Stimulated activated CD4-positive, alpha-beta T cell treated with anti-CD3 and anti-CD28 coated beads, Interleukin-15, amount 100 ng/mL, for 24 hours (primary cell): ENCODE data around the gene NXPE4.
A peak's percentile ranks its signal among the peaks of the same experiment; 100 is the strongest.
"Not testable (repeated sequence)": the region's sequence is repeated elsewhere in the genome, so short reads cannot be mapped to it uniquely, and the experiment has no call there.

Experiments
- DNase-seq: peaks from one replicate; pipeline ENCODE4 v3.0.0-alpha.2; 2020

Gene NXPE4

DNA sequence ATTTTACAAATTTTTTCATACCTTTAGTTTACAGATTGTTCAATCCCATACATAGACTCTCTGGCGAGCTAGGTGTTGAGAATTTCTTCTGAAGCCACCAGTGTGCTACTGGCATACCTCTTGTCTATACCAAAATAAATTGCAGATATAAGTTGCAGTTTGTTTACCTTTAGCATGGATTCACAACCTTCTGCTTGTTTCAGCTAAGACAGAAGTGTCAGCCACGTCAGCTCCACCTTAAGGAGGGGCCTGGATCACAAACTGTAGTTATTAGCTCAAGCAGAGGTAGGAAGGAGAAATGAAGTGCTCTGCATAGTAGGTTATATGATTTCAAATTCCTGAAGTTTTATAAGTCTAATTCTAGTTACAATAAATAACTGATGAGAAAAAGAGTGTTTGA lies at the start of gene NXPE4:
TSS of gene NXPE4 (minus strand) at position 216 of the 400 bp plus-strand sequence. CDS start 1,027 bp downstream, outside the sequence.
- DNase-seq, result no peak

DNA sequence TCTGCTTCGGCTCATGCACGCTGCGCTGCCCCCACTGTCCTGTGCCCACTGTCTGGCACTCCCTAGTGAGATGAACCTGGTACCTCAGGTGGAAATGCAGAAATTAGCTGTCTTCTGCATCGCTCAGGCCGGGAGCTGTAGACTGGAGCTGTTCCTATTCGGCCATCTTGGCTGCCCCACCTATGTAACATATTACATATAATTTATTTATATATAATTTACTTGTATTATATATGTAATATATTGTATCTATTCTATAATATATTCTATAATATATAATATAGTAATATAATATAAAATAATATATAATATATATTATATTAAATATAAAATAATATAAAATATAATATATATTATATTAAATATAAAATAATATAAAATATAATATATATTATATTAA lies 43.9 kb upstream of the NXPE4 start:
- not testable (repeated sequence) for DNase-seq

DNA sequence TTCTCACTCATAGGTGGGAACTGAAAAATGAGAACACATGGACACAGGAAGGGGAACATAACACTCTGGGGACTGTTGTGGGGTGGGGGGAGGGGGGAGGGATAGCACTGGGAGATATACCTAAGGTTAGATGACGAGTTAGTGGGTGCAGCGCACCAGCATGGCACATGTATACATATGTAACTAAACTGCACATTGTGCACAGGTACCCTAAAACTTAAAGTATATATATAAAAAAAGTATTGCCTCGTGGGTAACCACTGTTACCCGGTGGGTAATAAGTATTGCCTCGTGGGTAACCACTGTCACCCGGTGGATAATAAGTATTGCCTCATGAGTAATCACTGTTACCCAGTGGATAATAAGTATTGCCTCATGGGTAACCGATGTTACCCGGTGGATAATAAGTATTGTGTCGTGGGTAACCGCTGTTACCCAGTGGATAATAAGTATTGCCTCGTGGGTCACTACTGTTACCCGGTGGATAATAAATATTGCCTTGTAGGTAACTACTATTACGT lies 35.9 kb upstream of the NXPE4 start:
- peak; percentile 16 for DNase-seq

DNA sequence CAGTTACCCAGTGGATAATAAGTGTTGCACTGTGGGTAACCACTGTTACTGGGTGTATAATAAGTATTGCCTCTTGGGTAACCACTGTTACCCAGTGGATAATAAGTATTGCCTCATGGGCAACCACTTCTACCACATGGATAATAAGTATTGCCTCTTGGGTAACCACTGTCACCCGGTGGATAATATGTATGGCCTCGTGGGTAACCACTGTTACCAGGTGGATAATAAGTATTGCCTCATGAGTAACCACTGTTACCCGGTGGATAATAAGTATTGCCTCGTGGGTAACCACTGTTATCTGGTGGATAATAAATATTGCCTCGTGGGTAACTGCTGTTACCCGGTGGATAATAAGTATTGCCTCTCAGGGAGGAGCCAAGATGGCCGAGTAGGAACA lies 29.7 kb upstream of the NXPE4 start:
- DNase-seq, result no peak

DNA sequence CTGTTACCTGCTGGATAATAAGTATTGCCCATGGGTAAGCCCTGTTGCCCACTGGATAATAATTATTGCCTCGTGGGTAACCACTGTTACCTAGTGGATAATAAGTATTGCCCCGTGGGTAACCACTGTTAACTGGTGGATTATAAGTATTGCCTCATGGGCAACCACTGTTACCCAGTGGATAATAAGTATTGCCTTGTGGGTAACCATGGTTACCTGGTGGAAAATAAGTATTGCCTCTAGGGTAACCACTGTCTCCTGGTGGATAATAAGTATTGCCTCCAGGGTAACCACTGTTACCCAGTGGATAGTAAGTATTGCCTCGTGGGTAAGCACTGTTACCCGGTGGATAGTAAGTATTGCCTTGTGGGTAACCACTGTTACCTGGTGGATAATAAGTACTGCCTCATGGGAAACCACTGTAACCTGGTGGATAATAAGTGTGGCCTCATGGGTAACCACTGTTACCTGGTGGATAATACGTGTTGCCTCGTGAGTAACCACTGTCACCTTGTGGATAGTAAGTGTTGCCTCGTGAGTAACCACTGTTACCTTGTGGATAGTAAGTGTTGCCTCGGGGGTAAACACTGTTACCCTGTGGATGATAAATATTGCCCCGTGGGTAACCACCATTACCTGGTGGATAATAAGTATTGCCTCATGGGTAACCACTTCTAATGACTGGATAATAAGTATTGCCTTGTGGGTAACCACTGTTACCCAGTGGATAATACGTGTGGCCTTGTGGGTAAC lies 29.0 kb upstream of the NXPE4 start:
- DNase-seq, result no peak

DNA sequence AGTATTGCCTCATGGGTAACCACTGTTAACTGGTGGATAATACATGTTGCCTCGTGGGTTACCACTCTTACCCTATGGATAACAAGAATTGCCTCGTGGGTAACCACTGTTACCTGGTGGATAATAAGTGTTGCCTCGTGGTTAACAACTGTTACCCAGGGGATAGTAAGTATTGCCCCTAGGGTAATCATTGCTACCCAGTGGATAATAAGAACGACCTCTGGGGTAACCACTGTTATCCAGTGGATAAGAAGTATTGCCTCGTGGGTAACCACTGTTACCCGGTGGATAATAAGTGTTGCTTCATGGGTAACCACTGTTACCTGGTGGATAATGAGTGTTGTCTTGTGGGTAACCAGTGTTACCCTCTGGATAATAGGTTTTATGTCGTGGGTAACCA lies 28.1 kb upstream of the NXPE4 start:
- DNase-seq, result no peak

DNA sequence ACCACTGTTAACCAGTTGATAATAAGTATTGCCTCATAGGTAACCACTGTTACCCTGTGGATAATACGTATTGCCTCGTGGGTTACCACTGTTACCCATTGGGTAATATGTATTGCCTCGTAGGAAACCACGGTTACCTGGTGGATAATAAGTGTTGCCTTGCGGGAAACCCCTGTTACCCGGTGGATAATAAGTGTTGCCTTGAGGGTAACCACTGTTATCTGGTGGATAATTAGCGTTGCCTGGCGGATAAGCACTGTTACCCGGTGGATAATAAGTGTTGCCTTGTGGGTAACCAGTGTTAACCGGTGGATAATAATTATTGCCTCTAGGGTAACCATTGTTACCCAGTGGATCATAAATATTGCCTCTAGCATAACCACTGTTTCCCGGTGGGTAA lies 27.3 kb upstream of the NXPE4 start:
- no peak for DNase-seq

DNA sequence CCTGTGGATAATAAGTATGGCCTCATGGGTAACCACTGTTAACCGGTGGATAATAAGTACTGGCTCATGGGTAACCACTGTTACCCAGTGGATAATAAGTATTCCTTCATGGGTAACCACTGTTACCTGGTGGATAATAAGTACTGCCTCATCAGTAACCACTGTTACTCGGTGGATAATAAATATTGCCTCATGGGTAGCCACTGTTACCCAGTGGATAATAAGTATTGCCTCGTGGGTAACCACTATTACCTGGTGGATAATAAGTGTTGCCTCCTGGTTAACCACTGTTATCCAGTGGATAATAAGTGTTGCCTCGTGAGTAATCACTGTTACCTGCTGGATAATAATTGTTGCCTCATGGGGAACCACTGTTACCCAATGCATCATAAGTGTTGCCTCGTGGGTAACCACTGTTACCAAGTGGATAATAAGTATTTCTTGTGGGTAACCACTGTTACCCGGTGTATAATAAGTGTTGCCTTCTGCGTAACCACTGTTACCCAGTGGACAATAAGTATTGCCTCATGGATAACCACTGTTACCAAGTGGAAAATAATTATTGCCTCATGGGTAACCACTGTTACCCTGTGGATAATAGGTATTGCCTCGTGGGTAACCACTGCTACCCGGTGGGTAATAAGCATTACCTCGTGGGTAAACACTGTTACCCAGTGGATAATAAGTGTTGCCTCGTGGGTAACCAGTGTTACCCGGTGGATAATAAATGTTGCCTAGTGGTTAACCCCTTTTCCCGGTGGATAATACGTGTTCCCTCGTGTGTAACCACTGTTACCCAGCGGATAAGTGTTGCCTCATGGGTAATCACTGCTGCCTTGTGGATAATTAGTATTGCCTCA lies 26.6 kb upstream of the NXPE4 start:
- DNase-seq, result no peak

DNA sequence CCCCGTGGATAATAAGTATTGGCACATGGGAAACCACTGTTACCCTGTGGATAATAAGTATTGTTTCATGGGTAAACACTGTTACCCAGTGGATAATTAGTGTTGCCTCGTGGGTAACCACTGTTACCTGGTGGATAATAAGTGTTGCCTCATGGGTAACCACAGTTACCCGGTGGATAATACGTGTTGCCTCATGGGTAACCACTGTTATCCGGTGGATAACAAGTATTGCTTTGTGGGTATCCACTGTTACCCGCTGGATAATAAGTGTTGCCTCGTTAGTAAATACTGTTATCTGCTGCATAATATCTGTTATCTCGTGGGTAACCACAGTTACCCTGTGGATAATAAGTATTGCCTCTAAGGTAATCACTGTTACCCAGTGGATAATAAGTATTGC lies 25.5 kb upstream of the NXPE4 start:
- no peak for DNase-seq

DNA sequence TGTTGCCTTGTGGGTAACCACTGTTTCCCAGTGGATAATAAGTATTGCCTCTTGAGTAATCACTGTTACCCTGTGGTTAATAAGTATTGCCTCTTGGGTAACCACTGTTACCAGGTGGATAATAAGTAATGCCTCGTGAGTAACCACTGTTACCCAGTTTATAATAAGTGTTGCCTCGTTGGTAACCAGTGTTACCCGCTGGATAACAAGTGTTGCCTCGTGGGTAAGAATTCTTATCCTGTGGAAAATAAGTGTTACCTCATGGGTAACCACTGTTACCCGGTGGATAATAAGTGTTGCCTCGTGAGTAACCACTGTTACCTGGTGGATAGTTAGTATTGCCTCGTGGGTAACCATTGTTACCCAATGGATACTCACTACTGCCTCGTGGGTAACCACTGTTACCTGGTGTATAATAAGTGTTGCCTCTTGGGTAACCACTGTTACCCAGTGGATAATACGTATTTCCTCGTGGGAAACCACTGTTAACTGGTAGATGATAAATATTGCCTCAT lies 24.1 kb upstream of the NXPE4 start:
- DNase-seq, result no peak

DNA sequence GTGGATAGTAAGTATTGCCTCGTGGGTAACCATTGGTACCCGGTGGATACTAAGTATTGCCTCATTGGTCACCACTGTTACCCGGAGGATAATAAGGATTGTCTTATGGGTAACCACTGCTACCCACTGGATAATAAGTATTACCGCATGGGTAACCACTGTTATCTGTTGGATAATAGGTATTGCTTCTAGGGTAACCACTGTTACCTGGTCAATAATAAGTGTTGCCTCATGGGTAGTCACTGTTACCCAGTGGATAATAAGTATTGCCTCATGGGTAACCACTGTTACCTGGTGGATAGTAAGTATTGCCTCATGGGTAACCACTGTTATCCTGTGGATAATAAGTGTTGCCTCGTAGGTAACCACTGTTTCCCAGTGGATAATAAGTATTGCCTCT lies 22.6 kb upstream of the NXPE4 start:
- no peak for DNase-seq

DNA sequence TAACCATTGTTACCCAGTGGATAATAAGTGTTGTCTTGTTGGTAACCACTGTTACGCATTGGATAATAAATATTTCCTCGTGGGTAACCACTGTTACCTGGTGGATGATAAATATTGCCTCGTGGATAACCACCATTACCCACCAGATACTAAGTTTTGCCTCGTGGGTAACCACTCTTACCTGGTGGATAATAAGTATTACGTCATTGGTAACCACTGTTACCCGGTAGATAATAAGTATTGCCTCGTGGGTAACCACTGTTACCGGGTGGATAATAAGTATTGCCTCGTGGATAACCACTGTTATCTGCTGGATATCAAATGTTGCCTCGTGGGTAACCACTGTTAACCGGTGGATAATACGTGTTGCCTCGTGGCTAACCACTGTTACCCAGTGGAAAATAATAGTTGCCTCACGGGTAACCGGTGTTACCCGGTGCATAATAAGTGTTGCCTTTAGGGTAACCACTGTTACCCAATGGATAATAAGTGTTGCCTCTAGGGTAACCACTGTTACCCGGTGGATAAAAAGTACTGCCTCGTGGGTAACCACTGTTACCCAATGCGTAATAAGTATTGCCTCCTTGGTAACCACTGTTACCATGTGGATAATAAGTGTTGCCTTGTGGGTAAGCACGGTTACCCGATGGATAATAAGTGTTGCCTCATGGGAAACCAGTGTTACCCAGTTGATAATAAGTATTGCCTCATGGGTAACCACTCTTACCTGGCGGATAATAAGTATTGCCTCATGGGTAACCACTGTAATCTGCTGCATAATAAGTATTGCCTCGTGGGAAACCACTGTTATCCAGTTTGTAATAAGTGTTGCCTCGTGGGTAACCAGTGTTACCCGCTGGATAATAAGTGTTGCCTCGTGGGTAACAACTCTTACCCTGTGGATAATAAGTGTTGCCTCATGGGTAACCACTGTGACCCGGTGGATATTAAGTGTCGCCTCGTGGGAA lies 21.9 kb upstream of the NXPE4 start:
- no peak for DNase-seq

DNA sequence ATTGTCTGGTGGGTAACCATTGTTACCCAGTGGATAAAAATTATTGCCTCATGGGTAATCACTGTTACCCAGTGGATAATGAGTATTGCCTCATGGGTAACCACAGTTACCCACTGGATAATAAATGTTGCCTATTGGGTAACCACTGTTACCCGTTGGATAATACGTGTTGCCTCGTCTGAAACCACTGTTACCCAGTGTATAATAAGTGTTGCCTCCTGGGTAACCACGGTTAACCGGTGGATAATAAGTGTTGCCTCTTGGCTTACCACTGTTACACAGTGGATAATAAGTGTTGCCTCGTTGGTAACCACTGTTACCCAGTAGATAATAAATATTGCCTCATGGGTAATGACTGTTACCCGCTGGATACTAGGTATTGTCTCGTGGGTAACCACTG lies 20.9 kb upstream of the NXPE4 start:
- no peak for DNase-seq

DNA sequence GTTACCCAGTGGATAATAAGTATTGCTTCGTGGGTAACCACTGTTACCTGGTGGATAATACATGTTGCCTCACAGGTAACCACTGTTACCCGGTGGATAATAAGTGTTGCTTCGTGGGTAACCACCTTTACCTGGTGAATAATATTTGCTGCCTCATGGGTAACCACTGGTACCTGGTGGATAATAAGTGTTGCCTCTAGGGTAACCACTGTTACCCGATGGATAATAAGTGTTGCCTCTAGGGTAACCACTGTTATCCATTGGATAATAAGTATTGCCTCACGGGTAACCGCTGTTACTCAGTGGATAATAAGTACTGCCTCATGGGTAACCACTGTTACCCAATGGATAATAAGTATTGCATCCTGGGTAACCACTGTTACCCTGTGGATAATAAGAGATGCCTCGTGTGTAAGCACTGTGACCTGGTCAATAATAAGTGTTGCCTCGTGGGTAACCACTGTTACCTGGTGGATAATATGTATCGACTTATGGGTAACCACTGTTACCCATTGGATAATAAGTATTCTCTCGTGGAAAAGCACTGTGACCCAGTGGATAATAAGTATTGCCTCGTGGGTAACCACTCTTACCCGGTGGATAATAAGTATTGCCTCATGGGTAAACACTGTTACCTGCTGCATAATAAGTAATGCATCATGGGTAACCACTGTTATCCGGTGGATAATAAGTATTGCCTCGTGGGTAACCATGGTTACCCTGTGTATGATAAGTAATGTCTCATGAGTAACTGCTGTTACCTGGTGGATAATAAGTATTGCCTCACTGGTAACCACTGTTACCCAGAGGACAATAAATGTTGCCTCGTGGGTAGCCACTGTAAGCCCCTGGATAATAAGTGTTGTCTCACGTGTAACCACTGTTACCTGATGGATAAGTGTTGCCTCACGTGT lies 20.1 kb upstream of the NXPE4 start:
- no peak for DNase-seq

DNA sequence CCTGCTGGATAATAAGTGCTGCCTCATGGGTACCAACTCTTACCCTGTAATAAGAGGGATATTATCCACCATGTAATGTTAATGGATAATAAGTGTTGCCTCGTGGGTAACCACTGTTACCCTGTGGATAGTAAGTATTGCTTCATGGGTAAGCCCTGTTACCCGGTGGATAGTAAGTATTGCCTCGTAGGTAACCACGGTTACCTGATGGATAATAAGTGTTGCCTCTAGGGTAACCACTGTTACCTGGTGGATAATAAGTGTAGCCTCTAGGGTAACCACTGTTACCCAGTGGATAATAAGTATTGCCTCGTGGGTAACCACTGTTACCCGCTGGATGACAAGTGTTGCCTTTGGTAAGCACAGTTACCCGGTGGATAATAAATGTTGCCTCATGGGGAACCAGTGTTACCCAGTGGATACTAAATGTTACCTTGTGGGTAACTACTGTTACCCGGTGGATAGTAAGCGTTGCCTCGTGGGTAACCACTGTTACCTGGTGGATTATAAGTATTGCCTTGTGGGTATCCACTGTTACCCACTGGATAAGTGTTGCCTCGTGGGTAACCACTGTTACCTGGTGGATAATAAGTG lies 18.6 kb upstream of the NXPE4 start:
- no peak for DNase-seq

DNA sequence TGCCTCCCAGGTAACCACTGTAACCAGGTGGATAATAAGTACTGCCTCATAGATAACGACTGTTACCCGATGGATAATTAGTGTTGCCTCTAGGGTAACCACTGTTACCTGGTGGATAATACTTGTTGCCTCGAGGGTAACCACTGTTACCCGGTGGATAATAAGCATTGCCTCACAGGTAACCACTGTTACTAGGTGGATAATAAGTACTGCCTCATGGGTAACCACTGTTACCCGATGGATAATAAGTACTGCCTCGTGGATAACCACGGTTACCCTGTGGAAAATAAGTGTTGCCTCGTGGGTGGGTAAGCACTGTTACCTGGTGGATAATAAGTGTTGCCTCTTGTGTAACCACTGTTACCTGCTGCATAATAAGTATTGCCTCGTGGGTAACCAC lies 17.5 kb upstream of the NXPE4 start:
- not testable (repeated sequence) for DNase-seq

DNA sequence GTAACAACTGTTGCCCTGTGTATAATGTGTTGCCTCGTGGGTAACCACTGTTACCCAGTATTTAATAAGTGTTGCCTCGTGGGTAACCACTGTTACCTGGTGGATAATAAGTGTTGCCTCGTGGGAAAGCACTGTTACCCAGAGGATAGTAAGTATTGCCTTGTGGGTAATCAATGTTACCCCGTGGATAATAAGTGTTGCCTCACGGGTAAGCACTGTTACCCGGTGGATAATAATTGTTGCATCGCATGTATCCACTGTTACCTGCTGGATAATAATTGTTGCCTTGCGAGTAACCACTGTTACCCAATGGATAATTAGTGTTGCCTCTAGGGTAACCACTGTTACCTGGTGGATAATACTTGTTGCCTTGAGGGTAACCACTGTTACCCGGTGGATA lies 17.1 kb upstream of the NXPE4 start:
- no peak for DNase-seq

DNA sequence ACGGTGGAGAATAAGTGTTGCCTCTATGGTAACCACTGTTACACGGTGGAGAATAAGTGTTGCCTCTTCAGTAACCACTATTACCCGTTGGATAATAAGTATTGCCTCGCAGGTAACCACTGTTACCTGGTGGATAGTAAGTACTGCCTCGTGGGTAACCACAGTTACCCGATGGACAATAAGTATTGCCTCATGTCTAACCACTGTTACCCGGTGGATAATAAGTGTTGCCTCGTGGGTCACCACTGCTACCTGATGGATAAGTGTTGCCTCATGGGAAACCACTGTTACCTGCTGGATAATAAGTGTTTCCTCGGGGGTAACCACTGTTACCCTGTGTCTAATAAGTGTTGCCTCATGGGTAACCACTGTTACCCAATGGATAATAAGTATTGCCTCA lies 16.6 kb upstream of the NXPE4 start:
- DNase-seq, result not testable (repeated sequence)

DNA sequence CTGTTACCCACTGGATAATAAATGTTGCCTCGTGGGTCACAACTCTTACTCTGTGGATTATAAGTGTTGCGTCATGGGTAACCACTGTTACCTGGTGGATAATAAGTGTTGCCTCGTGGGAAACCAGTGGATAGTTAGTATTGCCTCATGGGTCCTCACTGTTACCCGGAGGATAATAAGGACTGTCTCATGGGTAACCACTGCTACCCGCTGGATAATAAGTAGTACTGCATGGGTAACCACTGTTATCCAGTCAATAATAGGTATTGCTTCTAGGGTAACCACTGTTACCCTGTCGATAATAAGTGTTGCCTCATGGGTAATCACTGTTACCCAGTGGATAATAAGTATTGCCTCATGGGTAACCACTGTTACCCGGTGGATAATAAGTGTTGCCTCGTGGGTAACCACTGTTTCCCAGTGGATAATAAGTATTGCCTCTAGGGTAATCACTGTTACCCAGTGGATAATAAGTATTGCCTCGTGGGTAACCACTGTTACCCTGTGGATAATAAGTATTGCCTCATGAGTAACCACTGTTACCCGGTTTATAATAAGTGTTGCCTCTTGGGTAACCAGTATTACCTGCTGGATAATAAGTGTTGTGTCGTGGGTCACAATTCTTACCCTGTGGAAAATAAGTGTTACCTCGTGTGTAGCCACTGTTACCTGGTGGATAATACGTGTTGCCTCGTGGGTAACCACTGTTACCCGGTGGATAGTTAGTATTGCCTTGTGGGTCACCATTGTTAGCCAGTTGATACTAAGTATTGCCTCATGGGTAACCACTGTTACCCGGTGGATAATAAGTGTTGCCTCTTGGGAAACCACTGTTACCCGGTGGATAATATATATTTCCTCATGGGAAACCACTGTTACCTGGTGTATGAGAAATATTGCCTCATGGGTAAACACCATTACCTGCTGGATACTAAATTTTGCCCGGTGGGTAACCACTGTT lies 15.7 kb upstream of the NXPE4 start:
- no peak for DNase-seq

DNA sequence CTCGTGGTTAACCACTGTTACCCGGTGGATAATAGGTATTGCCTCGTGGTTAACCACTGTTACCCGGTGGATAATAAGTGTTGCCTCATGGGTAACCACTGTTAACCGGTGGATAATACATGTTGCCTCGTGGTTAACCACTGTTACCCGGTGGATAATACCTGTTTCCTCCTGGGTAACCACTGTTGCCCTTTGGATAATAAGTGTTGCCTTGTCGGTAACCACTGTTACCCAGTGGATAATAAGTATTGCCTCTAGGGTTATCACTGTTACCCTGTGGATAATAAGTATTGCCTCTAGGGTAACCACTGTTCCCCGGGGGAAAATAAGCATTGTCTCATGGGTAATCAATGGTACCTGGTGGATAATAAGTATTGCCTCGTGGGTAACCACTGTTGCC lies 15.0 kb upstream of the NXPE4 start:
- no peak for DNase-seq
